ENCODE data around the gene MAPKAPK2.

The MAPKAPK2 gene

GRCh38 chr1:206661161-206661820 lies 23.4 kb upstream of the MAPKAPK2 start:
- no peak overlapping the region for H3K4me3 ChIP-seq (ENCODE audit: low read depth, low read length)
- no peak for TF ChIP-seq CTCF (IDR thresholded peaks at IDR 0.05; ENCODE audit: low read depth, low read length)

- H3K4me3 ChIP-seq (ENCODE audit: low read depth, low read length): no peak overlapping the region
- no peak for TF ChIP-seq CTCF (IDR thresholded peaks at IDR 0.05; ENCODE audit: low read depth, low read length)
Observed at GRCh38 chr1:206662396-206663092, 22.2 kb upstream of the MAPKAPK2 start.

GRCh38 chr1:206663362-206663761 lies 21.3 kb upstream of the MAPKAPK2 start:
- TF ChIP-seq CTCF (IDR thresholded peaks at IDR 0.05; ENCODE audit: low read depth, low read length): no peak
- no peak overlapping the region for H3K4me3 ChIP-seq (ENCODE audit: low read depth, low read length)

- peak; percentile 68 for TF ChIP-seq CTCF (IDR thresholded peaks at IDR 0.05; ENCODE audit: low read depth, low read length)
- no peak overlapping the region for H3K4me3 ChIP-seq (ENCODE audit: low read depth, low read length)
Observed at GRCh38 chr1:206663832-206664652, 20.7 kb upstream of the MAPKAPK2 start.

GRCh38 chr1:206664740-206665139 lies 20.0 kb upstream of the MAPKAPK2 start:
- no peak overlapping the region for H3K4me3 ChIP-seq (ENCODE audit: low read depth, low read length)
- TF ChIP-seq CTCF (IDR thresholded peaks at IDR 0.05; ENCODE audit: low read depth, low read length): no peak

GRCh38 chr1:206666031-206666561 lies 18.6 kb upstream of the MAPKAPK2 start:
- H3K4me3 ChIP-seq (ENCODE audit: low read depth, low read length): no peak overlapping the region
- no peak for TF ChIP-seq CTCF (IDR thresholded peaks at IDR 0.05; ENCODE audit: low read depth, low read length)
